B cell (primary cell): ENCODE data around the gene TCERG1L. TPM values are rescaled to one million over a fixed set of nuclear protein-coding genes. Genes with fewer than 3 reads are reported as not detected.

Source experiments
- ATAC-seq: fragments of 200-7000 bp; cut with Tn5 transposase; one replicate; pipeline ENCODE4 v1.10.0; 2021; ENCODE audit warnings: low read depth, mild to moderate bottlenecking, moderate number of reproducible peaks, moderate library complexity
- CTCF ChIA-PET: fragments of 350-600 bp; sonication (Branson Sonifier 250); formaldehyde crosslinking; loops from one replicate; lab custom pipeline; 2021; ENCODE audit warnings: antibody characterized with exemption, inconsistent platforms; lab: Charles Lee
- POLR2A ChIA-PET: fragments of 350-600 bp; sonication (Branson Sonifier 250); formaldehyde crosslinking; loops from one replicate; lab custom pipeline; 2021; ENCODE audit warnings: antibody characterized with exemption; lab: Charles Lee
- DNase-seq: peaks from one replicate; pipeline ENCODE4 v3.0.0; 2013
- H2AFZ ChIP-seq: 2 replicates; pipeline ENCODE4 v1.6.1; 2012; ENCODE audit warnings: mild to moderate bottlenecking, low read depth, low read length; ENCODE audit not compliant: insufficient read depth, poor library complexity, severe bottlenecking
- H3K27ac ChIP-seq, 2 donors: 1 replicate in 1 of 2; 2 replicates in 1 of 2; pipeline ENCODE4 v1.5.1; 2012 to 2013; ENCODE audit warnings: low read length in 2 of 2, mild to moderate bottlenecking in 2 of 2, moderate library complexity in 1 of 2
- H3K27me3 ChIP-seq, 4 experiments: fragments of 200-600 bp in 1 of 4; sonication (generic) in 1 of 4; replicated peaks in 1 of 4; 1 replicate in 2 of 4; 2 replicates in 2 of 4; pipeline versions ENCODE4 v1.6.1 to v1.7.0; 2013 to 2016; ENCODE audit warnings: low read length in 3 of 4, mild to moderate bottlenecking in 2 of 4, mixed read lengths in 1 of 4, moderate library complexity in 1 of 4; ENCODE audit not compliant: insufficient read depth in 4 of 4, control insufficient read depth in 3 of 4; ENCODE audit errors: control extremely low read depth in 1 of 4
- H3K36me3 ChIP-seq, 2 experiments: replicated peaks in 1 of 2; 1 replicate in 1 of 2; 2 replicates in 1 of 2; pipeline versions ENCODE4 v1.6.1 to v1.7.1; 2013; ENCODE audit warnings: low read length in 1 of 2; ENCODE audit not compliant: insufficient read depth in 2 of 2, control insufficient read depth in 1 of 2; ENCODE audit errors: control extremely low read depth in 1 of 2, extremely low read depth in 1 of 2
- H3K4me1 ChIP-seq, 2 donors: fragments of 200-600 bp in 1 of 2; sonication (generic) in 1 of 2; 1 replicate in 1 of 2; 2 replicates in 1 of 2; pipeline versions ENCODE4 v1.5.1 to v1.6.1; 2013 to 2017; ENCODE audit warnings: low read length in 2 of 2; ENCODE audit not compliant: control insufficient read depth in 2 of 2, insufficient read depth in 2 of 2
- H3K4me2 ChIP-seq: replicated peaks from 2 replicates; pipeline ENCODE3; 2012; ENCODE audit warnings: mild to moderate bottlenecking, low read depth, low read length; ENCODE audit not compliant: poor library complexity, severe bottlenecking
- H3K4me3 ChIP-seq, 5 experiments: fragments of 200-600 bp in 1 of 5; sonication (generic) in 1 of 5; 1 replicate in 3 of 5; 2 replicates in 2 of 5; pipeline versions ENCODE4 v1.5.1 to v1.7.0; 2011 to 2016; ENCODE audit warnings: low read length in 4 of 5, mild to moderate bottlenecking in 4 of 5, low read depth in 2 of 5, control low read depth in 1 of 5, moderate library complexity in 1 of 5; ENCODE audit not compliant: insufficient read depth in 1 of 5; ENCODE audit errors: control extremely low read depth in 1 of 5, extremely low read depth in 1 of 5
- H3K79me2 ChIP-seq: fragments of 200-600 bp; sonication (generic); one replicate; pipeline ENCODE4 v1.6.0; 2016; ENCODE audit warnings: low read length; ENCODE audit not compliant: control insufficient read depth, insufficient read depth
- H3K9ac ChIP-seq: fragments of 200-600 bp; sonication (generic); 2 replicates; pipeline ENCODE4 v1.6.1; 2017; ENCODE audit warnings: mild to moderate bottlenecking, low read length, moderate library complexity
- H3K9me3 ChIP-seq, 3 donors: one replicate each; pipeline versions ENCODE4 v1.6.1 to v1.7.1; 2013; ENCODE audit warnings: low read length in 2 of 3; ENCODE audit not compliant: control insufficient read depth in 2 of 3, insufficient read depth in 1 of 3; ENCODE audit errors: control extremely low read depth in 1 of 3
- H4K20me1 ChIP-seq: 2 replicates; pipeline ENCODE4 v1.6.0; 2012; ENCODE audit warnings: mild to moderate bottlenecking, low read length; ENCODE audit not compliant: insufficient read depth, control insufficient read depth, poor library complexity, severe bottlenecking
- H3K27ac Mint-ChIP-seq: one replicate; pipeline ENCODE4 v1.8.0; 2021; ENCODE audit warnings: mixed read lengths
- H3K27me3 Mint-ChIP-seq: one replicate; pipeline ENCODE4 v1.8.0; 2021; ENCODE audit warnings: mixed read lengths
- H3K4me1 Mint-ChIP-seq: one replicate; pipeline ENCODE4 v1.8.0; 2021; ENCODE audit warnings: mixed read lengths
- H3K4me3 Mint-ChIP-seq: one replicate; pipeline ENCODE4 v1.8.0; 2021; ENCODE audit warnings: mixed read lengths
- H3K9me3 Mint-ChIP-seq: one replicate; pipeline ENCODE4 v1.8.0; 2022; ENCODE audit warnings: mixed read lengths; ENCODE audit not compliant: insufficient read depth
- CTCF ChIP-seq: fragments of 200-600 bp; IDR thresholded peaks from one replicate; pipeline ENCODE4 v1.8.0; 2022; ENCODE audit warnings: antibody characterized with exemption, mild to moderate bottlenecking
- EZH2 ChIP-seq: IDR thresholded peaks from 2 replicates; pipeline ENCODE4 v1.6.1; 2012; ENCODE audit warnings: borderline replicate concordance, low read depth, mild to moderate bottlenecking, moderate library complexity, low read length; ENCODE audit not compliant: insufficient read depth, poor library complexity, severe bottlenecking
- WGBS: methylation state at CpG from one replicate; pipeline ENCODE4 v1.1.5; 2013; ENCODE audit warnings: missing lambda C conversion rate; ENCODE audit not compliant: insufficient coverage; 5-methylcytosine and 5-hydroxymethylcytosine counted together
- intact Hi-C: fragments of 100-400 bp; cut with micrococcal nuclease; formaldehyde crosslinking; loops from one replicate; pipeline ENCODE4 v1.10.0; 2022
- polyA plus RNA-seq: library from polyadenylated mRNA; depleted of rRNA; stranded (reverse); fragments of >200 nt; gene quantifications from 2 replicates; pipeline ENCODE4 v1.2.3, GENCODE V29; 2012
- total RNA-seq, 2 donors: library from RNA; stranded (reverse); fragments of 120-200 nt in 1 of 2; gene quantifications; 1 replicate in 1 of 2; 2 replicates in 1 of 2; pipeline versions ENCODE4 v1.2.3 to v1.2.4, GENCODE V29; 2013 to 2022

The TCERG1L gene
- total and polyA plus RNA-seq, 2 donors (not counting 1 experiment from before 2014, with no cell fraction given), result 0.10 TPM; not detected in 1

GRCh38 chr10:131181456-131181855, 130.1 kb downstream of the TCERG1L start:
- Histone ChIP-seq H3K4me3 (no peak overlapping the region), H3K4me1 (no peaks in the 10 kb centered on the region), H3K27me3 (no peaks in the 10 kb centered on the region), H3K4me2 (no peak overlapping the region), H3K36me3 (no peaks in the 10 kb centered on the region), H4K20me1 (no peaks in the 10 kb centered on the region), H2AFZ (no peak overlapping the region), H3K9me3 (peaks cover 0 to 28% (median 0%) of the 10 kb centered on the region in 3 donors), H3K79me2 (no peaks in the 10 kb centered on the region), H3K27ac (no peak overlapping the region), H3K9ac (no peak overlapping the region)
- DNase-seq, result no peak
- TF ChIP-seq EZH2, result no peak
- no peak for TF ChIP-seq CTCF
- intact Hi-C loops, result no loop called here
- no peak for ATAC-seq
- CTCF ChIA-PET, result no interaction called here
- no peaks in the 10 kb centered on the region for H3K27me3 Mint-ChIP-seq
- no peaks in the 10 kb centered on the region for H3K4me1 Mint-ChIP-seq
- no peaks in the 10 kb centered on the region for H3K9me3 Mint-ChIP-seq
- 81% methylated on average over 8 of the region's 8 CpGs for WGBS
- POLR2A ChIA-PET, result no interaction called here
- no peak overlapping the region for H3K4me3 Mint-ChIP-seq
- H3K27ac Mint-ChIP-seq, result no peak overlapping the region

GRCh38 chr10:131180740-131181415, 130.6 kb downstream of the TCERG1L start:
- no peaks in the 10 kb centered on the region for H3K36me3 ChIP-seq
- intact Hi-C loops, result no loop called here
- no peak for TF ChIP-seq EZH2
- no peak for TF ChIP-seq CTCF
- H4K20me1 ChIP-seq, result no peaks in the 10 kb centered on the region
- no peaks in the 10 kb centered on the region for H3K4me1 ChIP-seq
- no peaks in the 10 kb centered on the region for H3K27me3 ChIP-seq
- DNase-seq, result no peak
- no peaks in the 10 kb centered on the region for H3K79me2 ChIP-seq
- Mint-ChIP-seq H3K27ac (no peak overlapping the region), H3K27me3 (no peaks in the 10 kb centered on the region), H3K9me3 (no peaks in the 10 kb centered on the region), H3K4me3 (no peak overlapping the region), H3K4me1 (no peaks in the 10 kb centered on the region)
- peaks cover 0 to 33% (median 0%) of the 10 kb centered on the region in 3 donors for H3K9me3 ChIP-seq
- no peak overlapping the region for H3K4me3 ChIP-seq
- no peak overlapping the region for H2AFZ ChIP-seq
- H3K4me2 ChIP-seq, result no peak overlapping the region
- H3K9ac ChIP-seq, result no peak overlapping the region
- no peak for ATAC-seq
- 87% methylated on average over 12 of the region's 15 CpGs for WGBS
- H3K27ac ChIP-seq, result no peak overlapping the region
- CTCF ChIA-PET, result no interaction called here
- POLR2A ChIA-PET, result no interaction called here
